Epithelial cell of esophagus (primary cell): Measurements from ENCODE around the gene DYRK2.
A peak's percentile ranks its signal among the peaks of the same experiment; 100 is the strongest.

Experiments used
- DNase-seq: peaks from one replicate; pipeline ENCODE4 v3.0.0; 2010; ENCODE audit warnings: low read depth
- H3K4me3 ChIP-seq: 2 replicates; pipeline ENCODE4 v1.5.1; 2011; ENCODE audit warnings: mild to moderate bottlenecking, low read length, control low read depth
- CTCF ChIP-seq: IDR thresholded peaks from 2 replicates; pipeline ENCODE4 v1.5.1; 2011; ENCODE audit warnings: low read depth, mild to moderate bottlenecking, low read length, control low read depth, inconsistent platforms; ENCODE audit not compliant: insufficient read depth; ENCODE audit errors: missing control alignments

DYRK2 gene

GRCh38 chr12:67709367-67709954, 60.9 kb downstream of the DYRK2 start:
- H3K4me3 ChIP-seq = no peak overlapping the region
- no peak for DNase-seq
- no peak for TF ChIP-seq CTCF

- peak; percentile 67 for DNase-seq
- TF ChIP-seq CTCF = no peak
- H3K4me3 ChIP-seq = no peak overlapping the region
These were observed 62.0 kb downstream of the DYRK2 start for GRCh38 chr12:67710582-67710981.

GRCh38 chr12:67712011-67712410, 63.5 kb downstream of the DYRK2 start:
- H3K4me3 ChIP-seq = no peak overlapping the region
- no peak for DNase-seq
- TF ChIP-seq CTCF = no peak

GRCh38 chr12:67714648-67715047, 66.1 kb downstream of the DYRK2 start:
- H3K4me3 ChIP-seq = no peak overlapping the region
- no peak for DNase-seq
- TF ChIP-seq CTCF = no peak
